NK-92 treated with Interleukin-12 subunit alpha and Interleukin-12 subunit beta, amount 100 ng/mL, for 24 hours (cell line): ENCODE measurements around the gene PMPCA.
"Not testable (repeated sequence)": the region's sequence is repeated elsewhere in the genome, so short reads cannot be mapped to it uniquely, and the experiment has no call there.

Source experiments
- DNase-seq: peaks from one replicate; lab custom pipeline; 2025; lab: John Stamatoyannopoulos, UW

The PMPCA gene

DNA sequence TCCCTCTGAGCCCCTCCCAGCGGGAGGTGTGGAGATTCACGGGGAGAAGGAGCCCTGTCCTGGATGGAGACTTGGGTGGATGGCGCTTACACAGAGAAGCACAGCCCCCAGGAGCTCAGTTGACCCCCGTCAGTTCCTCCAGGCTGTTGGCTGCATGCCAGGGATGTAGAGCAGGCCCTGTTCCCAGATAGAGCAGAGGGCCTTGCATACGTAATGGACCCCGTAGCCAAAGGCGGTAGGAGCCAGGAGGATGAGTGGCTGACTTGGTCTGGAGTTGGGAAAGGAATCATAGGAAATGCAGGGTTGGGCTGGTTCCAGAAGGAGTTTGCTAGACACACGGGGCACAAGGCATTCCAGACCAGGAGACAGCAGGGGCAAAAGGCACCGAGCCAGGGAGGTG lies 2.5 kb downstream of the PMPCA start:
- no peak for DNase-seq

DNA sequence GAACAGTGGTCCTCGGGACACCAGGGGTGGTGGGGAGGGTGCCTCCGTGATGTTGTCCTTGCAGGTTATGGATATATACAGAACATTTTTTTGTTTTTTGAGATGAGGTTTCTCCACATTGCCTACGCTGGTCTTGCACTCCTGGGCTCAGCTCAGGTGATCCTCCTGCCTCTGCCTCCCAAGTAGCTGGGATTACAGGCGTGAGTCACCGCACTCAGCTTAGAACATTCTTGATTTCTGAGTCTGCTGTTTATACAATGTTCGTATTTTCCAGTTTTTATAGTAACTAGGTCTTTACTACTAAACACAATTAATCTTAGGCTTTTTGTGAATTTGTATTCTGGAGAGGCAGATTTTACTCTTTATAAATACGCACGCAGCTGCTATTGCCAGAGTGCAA lies 6.0 kb downstream of the PMPCA start:
- no peak for DNase-seq

DNA sequence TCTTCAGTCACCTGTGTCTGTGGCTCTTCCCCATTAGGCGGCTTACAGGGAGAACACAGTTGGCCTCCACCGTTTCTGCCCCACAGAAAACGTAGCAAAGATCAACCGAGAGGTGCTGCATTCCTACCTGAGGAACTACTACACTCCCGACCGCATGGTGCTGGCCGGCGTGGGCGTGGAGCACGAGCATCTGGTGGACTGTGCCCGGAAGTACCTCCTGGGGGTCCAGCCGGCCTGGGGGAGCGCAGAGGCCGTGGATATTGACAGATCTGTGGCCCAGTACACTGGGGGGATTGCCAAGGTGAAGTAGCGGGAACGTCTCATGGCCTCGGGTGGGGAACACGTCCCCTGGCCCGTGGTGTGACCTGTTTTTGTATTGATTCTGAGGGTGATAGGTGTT lies 6.5 kb downstream of the PMPCA start:
- DNase-seq = no peak

DNA sequence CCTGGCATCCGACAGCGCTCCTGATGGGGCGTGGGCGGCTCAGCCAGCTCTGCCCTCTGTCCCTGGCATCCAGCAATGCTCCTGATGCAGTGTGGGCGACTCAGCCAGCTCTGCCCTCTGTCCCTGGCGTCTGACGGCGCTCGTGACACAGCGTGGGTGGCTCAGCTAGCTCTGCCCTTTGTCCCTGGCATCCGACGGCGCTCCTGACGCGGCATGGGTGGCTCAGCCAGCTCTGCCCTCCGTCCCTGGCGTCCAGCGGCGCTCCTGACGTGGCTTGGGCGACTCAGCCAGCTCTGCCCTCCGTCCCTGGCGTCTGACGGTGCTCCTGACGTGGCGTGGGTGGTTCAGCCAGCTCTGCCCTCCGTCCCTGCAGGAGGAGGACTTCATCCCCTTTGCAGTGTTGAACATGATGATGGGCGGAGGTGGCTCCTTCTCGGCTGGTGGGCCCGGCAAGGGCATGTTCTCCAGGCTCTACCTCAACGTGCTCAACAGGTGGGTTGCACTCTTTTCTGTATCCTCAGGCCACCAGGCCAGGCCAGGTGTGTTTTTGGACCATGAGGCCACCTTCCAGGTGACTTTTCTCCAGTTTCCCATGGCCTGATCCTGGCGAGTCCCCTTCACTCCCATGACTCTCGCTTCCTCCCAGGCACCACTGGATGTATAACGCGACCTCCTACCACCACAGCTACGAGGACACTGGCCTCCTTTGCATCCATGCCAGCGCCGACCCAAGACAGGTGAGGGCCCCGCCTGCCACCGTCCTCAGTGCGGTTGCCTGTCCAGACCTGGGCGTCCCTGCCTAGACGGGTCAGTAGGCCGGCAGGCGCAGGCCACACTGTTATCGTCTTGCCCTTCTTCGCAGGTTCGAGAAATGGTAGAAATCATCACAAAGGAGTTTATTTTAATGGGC lies 8.0 kb downstream of the PMPCA start:
- DNase-seq = no peak

DNA sequence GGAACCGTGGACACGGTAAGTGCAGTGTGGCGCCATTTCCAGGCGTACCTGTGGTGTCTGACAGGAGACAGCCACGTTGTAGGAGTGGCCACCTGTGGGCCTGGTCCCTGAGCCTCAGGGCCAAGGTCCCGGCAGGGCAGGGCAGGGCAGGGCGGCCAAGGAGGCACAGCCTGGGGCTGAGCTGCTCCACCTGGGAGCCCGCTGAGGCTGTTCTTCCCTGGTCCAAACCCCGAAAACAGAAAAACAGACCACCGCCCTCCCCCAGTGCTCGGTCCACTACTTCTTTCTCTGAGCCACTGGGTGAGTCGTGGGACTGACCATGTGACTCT lies 8.6 kb downstream of the PMPCA start:
- DNase-seq = no peak

DNA sequence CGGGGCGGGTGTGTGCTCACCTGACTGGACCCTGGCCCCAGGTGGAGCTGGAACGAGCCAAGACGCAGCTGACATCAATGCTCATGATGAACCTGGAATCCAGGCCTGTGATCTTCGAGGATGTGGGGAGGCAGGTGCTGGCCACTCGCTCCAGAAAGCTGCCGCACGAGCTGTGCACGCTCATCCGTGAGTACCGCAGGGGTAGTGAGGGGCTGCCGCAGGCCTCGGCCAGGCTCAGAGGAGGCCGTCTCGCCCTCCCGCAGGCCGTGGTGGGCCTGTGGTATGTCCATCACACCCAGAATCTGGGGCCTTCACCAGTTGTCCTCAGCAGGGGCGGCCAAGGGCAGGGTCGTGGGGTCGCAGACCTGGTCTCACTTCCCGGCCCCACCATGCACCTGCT lies 11.3 kb downstream of the PMPCA start:
- no peak for DNase-seq

DNA sequence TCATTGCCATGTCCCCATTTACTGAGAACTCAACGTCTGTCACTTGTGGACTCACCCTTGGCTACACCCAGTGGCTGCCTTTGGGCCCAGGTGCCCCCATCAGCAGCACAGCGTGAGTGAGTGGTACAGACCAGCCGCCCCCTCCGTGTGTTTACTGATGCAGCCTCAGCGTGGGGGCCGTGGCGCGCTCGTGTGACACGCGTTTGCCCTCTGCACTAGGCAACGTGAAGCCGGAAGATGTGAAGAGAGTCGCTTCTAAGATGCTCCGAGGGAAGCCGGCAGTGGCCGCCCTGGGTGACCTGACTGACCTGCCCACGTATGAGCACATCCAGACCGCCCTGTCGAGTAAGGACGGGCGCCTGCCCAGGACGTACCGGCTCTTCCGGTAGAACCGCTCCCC lies 12.4 kb downstream of the PMPCA start:
- DNase-seq = no peak

DNA sequence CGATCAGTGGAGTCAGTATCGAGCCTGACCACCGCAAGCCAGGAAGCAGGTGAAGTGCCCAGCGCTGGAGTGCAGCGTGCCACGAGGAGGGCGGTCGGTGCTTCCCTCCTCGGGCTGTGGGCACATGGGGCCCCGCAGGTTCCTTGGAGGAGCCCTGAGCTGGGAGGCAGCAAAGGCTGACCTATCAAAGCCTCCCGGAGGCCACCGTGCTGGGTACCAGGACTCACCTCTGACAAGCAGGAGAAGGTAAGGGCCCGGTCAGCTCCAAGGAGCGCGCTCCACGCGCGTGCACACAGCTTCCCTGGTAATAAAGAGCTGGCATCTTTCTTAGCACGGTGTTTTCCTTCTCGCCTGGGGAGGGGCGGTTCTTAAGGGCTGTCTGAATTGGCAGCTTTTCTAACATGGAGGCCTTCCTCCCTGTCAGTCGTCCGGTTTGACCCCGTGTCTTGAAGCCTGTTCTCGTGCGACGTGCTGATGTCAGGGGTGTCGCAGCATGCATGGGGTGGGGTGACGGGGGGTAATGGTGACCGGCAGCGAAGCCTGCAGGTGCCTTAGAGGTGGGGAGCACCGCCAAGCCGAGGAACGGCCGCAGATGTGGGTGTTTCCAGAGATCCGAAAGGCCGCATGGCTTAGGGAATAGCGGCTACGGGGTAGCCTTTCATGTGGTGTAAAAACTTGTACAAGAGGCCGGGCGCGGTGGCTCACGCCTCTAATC lies 13.1 kb downstream of the PMPCA start:
- no peak for DNase-seq

DNA sequence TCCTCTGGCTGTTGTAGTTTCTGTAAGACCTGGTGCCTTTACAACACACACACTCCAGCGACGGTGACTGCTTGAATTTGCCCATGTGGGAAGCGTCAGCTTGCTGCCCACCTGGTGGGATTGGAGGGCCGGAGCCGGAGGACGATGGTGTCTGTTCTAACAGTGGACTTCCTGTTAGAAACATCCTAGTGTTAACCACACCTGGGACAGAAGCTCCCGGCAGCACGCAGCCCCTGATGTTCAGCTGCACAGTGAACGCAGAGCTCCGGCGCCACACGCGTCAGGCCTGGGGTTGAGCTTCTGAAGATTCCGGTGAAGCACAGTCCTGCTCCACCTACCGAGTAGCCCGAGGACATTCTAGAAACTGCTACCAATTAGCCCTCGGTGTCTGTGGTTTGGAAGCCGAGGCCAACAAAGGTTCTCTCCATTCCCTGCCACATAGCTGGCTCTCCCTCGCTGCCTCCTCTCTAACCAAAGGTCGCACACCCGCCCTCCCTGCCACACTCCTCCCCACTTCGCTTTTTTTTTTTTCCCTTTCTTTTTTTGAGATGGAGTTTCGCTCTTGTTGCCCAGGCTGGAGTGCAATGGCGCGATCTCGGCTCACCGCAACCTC lies 14.4 kb downstream of the PMPCA start:
- no peak for DNase-seq

DNA sequence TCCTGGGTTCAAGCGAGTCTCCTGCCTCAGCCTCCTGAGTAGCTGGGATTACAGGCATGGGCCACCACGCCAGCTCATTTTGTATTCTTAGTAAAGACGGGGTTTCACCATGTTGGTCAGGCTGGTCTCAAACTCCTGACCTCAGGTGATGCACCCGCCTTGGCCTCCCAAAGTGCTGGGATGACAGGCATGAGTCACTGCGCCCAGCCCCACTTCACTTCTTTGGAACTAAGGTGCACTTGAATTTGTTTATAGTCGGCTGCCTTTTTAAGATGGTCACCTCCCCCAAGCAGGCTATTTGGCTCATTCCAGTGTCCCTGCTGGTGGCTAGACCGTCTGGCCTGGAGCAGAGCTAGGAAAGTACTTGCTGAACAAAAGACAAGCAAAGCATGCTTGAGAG lies 14.9 kb downstream of the PMPCA start:
- not testable (repeated sequence) for DNase-seq

DNA sequence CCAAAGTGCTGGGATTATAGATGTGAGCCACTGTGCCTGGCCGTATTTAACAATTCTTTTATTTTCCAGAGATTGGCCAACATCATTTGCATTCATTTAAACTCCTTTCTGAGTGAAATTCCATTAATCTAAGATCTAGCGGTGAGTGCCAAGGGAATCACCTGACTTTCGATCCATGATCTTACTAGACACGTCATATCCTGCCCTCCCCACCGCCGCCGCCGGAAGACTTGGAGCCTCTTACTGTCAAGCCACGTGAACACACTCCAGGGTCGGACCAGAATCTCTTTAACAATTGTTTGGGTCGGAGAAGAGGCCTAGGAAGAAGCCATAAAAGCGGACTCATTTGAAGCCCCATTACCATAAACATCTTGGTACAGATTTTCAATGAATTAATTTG lies 16.3 kb downstream of the PMPCA start:
- no peak for DNase-seq

DNA sequence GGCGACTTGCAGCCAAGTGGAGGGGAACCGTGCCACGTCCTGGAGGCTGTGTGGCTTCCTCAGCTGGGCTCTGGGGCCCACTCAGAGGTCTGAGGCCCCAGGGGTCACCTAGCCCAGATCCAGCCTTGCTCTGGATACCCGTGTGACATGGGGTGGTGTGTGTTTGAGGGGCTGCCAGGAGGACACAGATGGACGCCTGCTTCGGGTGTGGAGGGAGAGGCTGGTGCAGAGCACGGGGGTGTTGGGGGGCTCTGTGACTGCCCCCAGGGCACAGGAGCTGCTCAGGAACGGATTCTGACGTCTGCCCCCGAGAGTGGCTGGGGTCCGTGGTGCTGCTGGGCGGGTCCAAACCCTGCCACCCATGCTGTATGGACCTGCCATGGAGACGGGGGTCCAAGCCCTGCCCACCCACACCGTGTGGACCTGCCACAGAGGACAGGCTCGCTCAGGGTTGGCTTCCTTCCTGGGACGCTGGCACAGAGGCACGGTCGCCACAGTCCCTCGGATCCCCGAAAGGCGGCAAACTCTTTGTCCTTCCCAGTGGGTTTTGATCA lies 18.7 kb downstream of the PMPCA start:
- no peak for DNase-seq

DNA sequence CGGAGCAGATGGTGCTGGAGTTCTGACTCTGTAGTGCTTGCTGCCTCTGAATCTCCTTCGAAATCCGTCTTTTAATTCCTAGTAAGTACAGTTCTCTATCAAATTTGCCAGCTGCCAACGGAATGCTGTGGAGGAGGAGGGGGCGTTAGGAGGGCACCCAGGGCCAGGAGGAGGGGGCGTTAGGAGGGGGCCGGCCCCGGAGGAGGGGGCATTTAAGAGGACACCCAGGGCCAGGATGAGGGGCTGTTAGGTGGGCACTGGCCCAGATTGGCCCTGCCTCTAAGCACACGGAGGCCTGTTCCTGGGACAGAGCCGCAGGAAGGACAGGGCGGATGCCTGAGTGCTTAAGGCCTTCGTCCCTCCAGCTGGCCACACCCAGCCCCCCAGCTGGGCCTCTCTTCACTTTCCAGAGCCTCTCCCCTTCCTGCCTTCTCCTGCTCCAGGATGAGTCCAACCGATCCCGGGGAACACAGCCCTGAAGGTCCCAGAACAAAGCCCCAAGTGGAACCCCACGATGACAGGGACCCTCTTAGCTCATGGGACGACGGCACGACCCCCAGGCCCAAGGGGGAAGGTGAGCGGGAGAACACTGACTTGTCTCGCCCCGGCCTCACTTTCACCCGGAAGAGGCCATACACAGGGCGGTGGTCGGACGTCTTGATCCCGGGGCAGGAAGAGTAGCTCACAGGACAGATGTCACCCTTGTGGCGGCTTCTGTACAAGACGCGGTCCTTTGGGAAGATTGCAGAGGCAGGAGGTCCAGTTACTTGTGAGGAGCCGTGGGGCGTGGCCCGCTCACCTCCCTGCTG lies 19.4 kb downstream of the PMPCA start:
- no peak for DNase-seq

DNA sequence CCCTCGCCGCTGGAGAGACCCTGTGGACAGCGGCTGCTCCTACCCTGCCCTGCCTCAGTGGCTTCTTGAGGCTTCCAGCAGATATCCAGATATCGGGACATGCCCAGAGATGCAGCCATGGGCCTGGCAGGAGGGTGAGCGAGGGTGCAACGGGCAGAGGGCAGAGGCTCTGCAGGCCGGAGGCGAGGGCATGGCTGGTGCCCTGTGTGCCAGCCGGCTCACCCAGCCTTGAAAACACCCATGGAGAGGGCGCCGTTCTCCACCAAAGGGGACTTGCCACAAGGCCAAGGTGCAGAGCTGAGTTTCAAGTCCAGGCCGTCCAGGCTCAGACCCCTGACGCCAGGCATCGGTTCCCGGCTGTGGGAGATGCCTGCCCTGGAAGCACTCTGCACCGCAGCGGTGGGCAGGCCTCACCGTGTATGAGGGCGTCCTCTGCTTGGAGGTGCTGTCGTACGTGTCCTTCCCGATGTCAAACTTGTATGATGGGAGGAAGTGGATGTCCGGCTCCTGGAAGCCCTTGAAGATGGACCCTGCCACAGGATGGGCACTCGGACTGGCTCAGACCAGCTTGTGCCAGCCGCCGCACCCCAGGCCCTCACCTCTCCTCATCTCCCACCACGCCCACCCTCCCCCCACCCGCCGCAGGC lies 20.3 kb downstream of the PMPCA start:
- no peak for DNase-seq

DNA sequence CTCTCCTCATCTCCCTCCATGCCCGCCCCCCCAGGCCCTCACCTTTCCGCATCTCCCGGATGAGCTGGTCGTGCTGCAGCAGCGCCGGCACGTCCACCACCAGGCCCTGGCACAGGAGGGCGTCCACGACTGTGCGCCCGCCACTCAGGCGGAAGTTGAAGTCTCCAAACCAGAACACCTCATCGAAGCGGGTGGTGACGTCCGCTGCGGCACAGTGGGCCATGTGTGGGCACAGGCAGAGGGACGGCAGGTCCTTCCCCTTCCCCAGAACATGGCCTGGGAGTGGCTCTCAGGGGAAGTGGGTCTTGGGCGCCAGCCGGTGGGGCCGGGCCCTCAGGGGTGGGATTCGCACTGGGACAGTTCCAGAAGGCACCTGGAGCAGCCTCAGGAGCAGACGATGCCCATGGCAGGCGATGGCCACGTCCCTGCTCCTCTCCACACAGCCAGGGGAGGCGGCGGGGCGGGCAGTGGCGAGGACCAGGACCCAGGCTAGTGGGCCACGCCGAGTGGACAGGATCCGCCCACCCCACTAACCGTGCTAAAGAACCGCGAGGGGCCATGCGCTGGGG lies 21.4 kb downstream of the PMPCA start:
- no peak for DNase-seq

DNA sequence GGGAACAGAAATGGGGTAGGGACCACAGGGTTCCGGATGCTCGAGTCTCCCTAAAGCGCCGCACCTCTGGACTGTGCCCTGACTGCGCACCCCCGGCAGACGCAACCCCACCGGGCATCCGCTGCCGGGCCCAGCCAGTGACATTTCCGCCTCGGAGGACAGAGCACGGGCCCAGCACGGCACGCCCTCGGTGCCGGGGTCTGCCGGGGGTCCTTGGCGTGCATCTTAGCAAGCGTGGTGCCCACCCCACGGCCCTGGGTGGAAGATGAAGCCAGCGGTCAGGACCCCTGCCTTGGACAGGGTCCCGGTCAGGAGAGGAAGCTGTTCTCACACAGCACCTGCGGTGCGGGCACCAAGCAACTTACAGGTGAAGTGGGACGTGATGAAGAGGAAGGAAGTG lies 22.1 kb downstream of the PMPCA start:
- DNase-seq = no peak

DNA sequence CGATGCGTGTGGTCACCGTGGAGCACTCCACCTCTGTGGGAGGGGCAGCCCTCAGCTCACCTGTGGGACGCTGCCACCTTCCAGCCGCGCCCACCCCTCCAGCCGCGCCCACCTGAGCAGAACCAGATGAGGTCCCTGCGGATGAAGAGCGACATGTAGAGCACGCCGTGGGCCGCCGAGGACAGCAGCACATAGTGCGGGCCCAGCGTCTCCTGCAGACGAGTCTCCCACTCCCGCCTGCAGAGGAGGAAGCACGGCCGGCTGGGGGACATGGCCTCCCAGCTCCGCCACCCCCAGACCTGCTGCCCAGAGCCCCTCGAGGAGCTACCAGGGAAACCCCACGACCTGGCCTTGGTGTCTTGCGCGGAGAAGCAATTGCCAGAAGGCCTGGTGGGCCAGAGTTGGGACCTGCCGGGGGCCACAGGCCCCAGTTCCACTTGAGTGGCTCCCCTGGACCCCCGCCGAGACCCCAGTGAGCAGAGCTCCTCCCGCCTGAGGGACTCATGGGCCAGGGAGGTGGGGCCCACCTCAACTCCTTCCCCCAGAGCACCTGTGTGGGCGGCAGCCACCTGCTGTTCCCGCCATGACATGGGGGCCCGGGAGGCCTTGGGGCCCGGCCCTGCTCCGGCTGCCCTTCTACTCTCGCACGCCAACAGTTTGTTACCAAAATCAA lies 22.7 kb downstream of the PMPCA start:
- DNase-seq = no peak

DNA sequence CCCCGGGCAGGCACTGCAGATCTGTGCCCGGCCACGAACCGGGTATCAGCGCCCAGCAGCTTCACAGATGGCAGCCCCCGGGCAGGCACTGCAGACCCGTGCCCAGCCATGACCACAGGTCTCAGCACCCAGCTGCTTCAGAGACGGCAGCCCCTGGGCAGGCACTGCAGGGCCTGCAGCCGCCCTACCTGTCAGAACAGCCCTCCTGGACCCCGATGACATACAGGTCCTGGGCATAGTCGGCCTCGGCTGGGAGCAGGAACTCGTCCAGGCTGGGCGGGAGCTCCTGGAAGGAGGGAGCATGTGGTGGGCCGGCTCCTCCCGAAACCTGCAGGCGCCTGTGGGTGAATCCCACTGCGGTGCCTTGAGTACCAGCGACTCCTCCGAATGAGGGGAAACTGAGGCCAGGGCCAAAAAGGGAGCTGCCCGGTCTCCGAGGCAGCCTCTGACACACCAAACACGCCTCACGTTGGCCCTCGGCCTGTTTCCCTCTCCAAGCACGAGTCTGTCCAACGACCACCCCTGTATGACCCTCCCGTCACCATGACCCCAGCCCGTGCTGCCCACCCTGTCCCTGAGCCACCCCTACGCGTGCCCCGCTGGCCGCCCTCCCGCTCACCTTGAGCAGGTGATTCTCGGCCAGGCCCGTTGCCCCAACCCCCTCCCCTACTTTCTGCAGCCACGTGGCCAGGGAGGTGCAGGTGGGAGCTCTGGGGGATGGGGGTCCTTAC lies 23.6 kb downstream of the PMPCA start:
- no peak for DNase-seq

DNA sequence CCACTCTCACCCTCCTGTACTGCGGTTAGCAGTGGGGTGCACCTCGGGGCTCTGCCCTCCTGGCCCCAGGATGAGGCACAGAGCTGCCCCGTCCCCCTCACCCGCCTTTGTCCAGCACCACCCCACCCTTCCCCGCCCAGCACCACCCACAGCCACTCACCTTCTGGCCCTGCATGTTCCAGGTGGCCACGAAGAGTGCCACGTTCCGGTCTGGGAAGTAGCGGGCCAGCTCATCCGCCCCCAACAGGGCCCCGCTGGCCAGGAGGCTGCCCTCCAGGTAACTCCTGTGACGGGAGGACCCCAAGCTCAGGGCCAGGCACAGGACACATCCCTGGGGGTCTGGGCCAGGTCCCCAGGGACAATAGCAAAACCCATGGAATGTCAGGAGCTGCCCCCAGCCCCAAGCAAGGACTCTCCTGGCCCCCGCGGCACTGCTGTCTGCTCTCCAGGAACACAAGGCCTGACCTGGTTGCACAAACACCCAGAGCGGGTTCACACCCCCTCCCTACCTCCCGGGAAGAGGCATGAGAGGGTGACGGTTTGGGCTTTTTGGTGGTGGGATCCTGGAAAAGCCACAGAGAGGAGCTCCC lies 24.2 kb downstream of the PMPCA start:
- DNase-seq = no peak
